Testis (tissue), 3 donors: ENCODE data around the gene CDK2AP2. TPM values are rescaled to one million over a fixed set of nuclear protein-coding genes. Genes with fewer than 3 reads are reported as not detected.
"Not testable (repeated sequence)": the region's sequence is repeated elsewhere in the genome, so short reads cannot be mapped to it uniquely, and the experiment has no call there.

Experiments
- DNase-seq: peaks from one replicate; pipeline ENCODE4 v3.0.0-alpha.2; 2019
- H3K27ac ChIP-seq, 2 donors: fragments of 200-600 bp; sonication (generic); one replicate each; pipeline ENCODE4 v1.5.1; 2019
- H3K27me3 ChIP-seq: fragments of 200-600 bp; sonication (generic); one replicate; pipeline ENCODE4 v1.5.1; 2019
- H3K36me3 ChIP-seq: fragments of 200-600 bp; sonication (generic); one replicate; pipeline ENCODE4 v1.5.1; 2017; ENCODE audit warnings: low read depth; ENCODE audit errors: missing control alignments
- H3K4me1 ChIP-seq: fragments of 200-600 bp; sonication (generic); one replicate; pipeline ENCODE4 v1.5.1; 2019
- H3K4me3 ChIP-seq, 2 donors: fragments of 200-600 bp; sonication (generic); one replicate each; pipeline ENCODE4 v1.5.1; 2017 to 2019
- H3K9me3 ChIP-seq: fragments of 200-600 bp; sonication (generic); one replicate; pipeline ENCODE4 v1.5.1; 2017
- CTCF ChIP-seq, 3 experiments: fragments of 450-650 bp in 2 of 3; fragments of 200-600 bp in 1 of 3; sonication (generic) in 1 of 3; IDR thresholded peaks; one replicate each; pipeline ENCODE4 v1.5.1; 2016 to 2019; ENCODE audit warnings: antibody characterized with exemption in 3 of 3, mild to moderate bottlenecking in 2 of 3, moderate library complexity in 1 of 3
- POLR2A ChIP-seq: fragments of 450-650 bp; IDR thresholded peaks from one replicate; pipeline ENCODE4 v1.6.1; 2017; ENCODE audit warnings: antibody characterized with exemption, mild to moderate bottlenecking, moderate library complexity
- WGBS, 2 donors: methylation state at CpG; one replicate each; pipeline ENCODE4 v1.1.5; 2018; 5-methylcytosine and 5-hydroxymethylcytosine counted together
- intact Hi-C: fragments of 100-400 bp; cut with DNase I; formaldehyde crosslinking; loops from one replicate; pipeline ENCODE4 v1.15.1; 2023; ENCODE audit warnings: low total_unique reads
- polyA plus RNA-seq: library from polyadenylated mRNA; stranded (reverse); fragments of 350-450 nt; fragmentation: Illumina TruSeq; extraction: RNeasy Lipid Tissue Mini Kit (QIAGEN cat#74804); gene quantifications from one replicate; pipeline ENCODE4 v1.2.3, GENCODE V29; 2014; ENCODE audit warnings: low read depth, low replicate concordance; ENCODE audit not compliant: insufficient read depth
- total RNA-seq, 2 donors: library from RNA; depleted of rRNA; stranded (reverse); fragments of >200 nt; gene quantifications; one replicate each; pipeline ENCODE4 v1.2.3, GENCODE V29; 2016

Gene CDK2AP2
- total and polyA plus RNA-seq, 3 donors from 2014 or later, result 20.9 to 38.0 (median 26.4) TPM

GRCh38 chr11:67490727-67491065 is 17.3 kb downstream of the CDK2AP2 start:
- intact Hi-C loops, result no loop called here
- no peak for DNase-seq
- Histone ChIP-seq H3K27me3 (no peaks in the 10 kb centered on the region), H3K27ac (no peak overlapping the region), H3K36me3 (no peaks in the 10 kb centered on the region), H3K9me3 (no peaks in the 10 kb centered on the region), H3K4me3 (no peak overlapping the region), H3K4me1 (no peaks in the 10 kb centered on the region)
- whole genome bisulfite sequencing, 2 donors, result 78 to 90% methylated on average over 2 to 12 of the region's 15 CpGs
- no peak for TF ChIP-seq POLR2A
- no peak for TF ChIP-seq CTCF (IDR thresholded peaks at IDR 0.05)

GRCh38 chr11:67489885-67490726 is 17.9 kb downstream of the CDK2AP2 start:
- no peaks in the 10 kb centered on the region for H3K4me1 ChIP-seq
- H3K9me3 ChIP-seq, result no peaks in the 10 kb centered on the region
- H3K36me3 ChIP-seq, result no peaks in the 10 kb centered on the region
- no peak overlapping the region for H3K27ac ChIP-seq
- intact Hi-C loops, result loop anchor here (10.0 kb wide), 1 partner anchor 85 kb away; the partner anchor contains the start of genes PPP1CA and TBC1D10C
- WGBS, 2 donors, result 88 to 98% methylated on average over 4 to 23 of the region's 23 CpGs
- no peak for DNase-seq
- no peaks in the 10 kb centered on the region for H3K27me3 ChIP-seq
- TF ChIP-seq POLR2A, result no peak
- TF ChIP-seq CTCF (IDR thresholded peaks at IDR 0.05), result no peak
- no peak overlapping the region for H3K4me3 ChIP-seq

- Histone ChIP-seq H3K4me1 (no peaks in the 10 kb centered on the region), H3K27ac (no peak overlapping the region), H3K27me3 (no peaks in the 10 kb centered on the region), H3K4me3 (no peak overlapping the region), H3K9me3 (no peaks in the 10 kb centered on the region), H3K36me3 (no peaks in the 10 kb centered on the region)
- intact Hi-C loops, result loop anchor here (10.0 kb wide), 1 partner anchor 85 kb away; the partner anchor contains the start of genes PPP1CA and TBC1D10C
- 81 to 90% methylated on average over 11 to 25 of the region's 25 CpGs for WGBS, 2 donors
- DNase-seq, result no peak
- TF ChIP-seq POLR2A, result no peak
- no peak for TF ChIP-seq CTCF (IDR thresholded peaks at IDR 0.05)
Measured at GRCh38 chr11:67489203-67489884, 18.6 kb downstream of the CDK2AP2 start.

- no peak for DNase-seq
- intact Hi-C loops, result loop anchor here (10.0 kb wide), 1 partner anchor 82 kb away; the partner anchor contains the start of genes PPP1CA and TBC1D10C
- no peaks in the 10 kb centered on the region for H3K9me3 ChIP-seq
- no peak overlapping the region for H3K27ac ChIP-seq
- H3K36me3 ChIP-seq, result no peaks in the 10 kb centered on the region
- WGBS, 2 donors, result 87% methylated on average over 13 to 20 of the region's 20 CpGs
- H3K4me1 ChIP-seq, result peaks cover 9% of the 10 kb centered on the region
- H3K4me3 ChIP-seq, result no peak overlapping the region
- TF ChIP-seq CTCF (IDR thresholded peaks at IDR 0.05), result no peak
- no peaks in the 10 kb centered on the region for H3K27me3 ChIP-seq
Measured at GRCh38 chr11:67486481-67487195, 21.3 kb downstream of the CDK2AP2 start.

- not testable (repeated sequence) for DNase-seq, H3K36me3 ChIP-seq, H3K27me3 ChIP-seq, H3K4me3 ChIP-seq, H3K9me3 ChIP-seq, H3K27ac ChIP-seq, H3K4me1 ChIP-seq
- intact Hi-C loops, result loop anchor here (10.0 kb wide), 1 partner anchor 81 kb away; the partner anchor contains the start of genes PPP1CA and TBC1D10C
- 89 to 96% methylated on average over 7 of the region's 7 CpGs for WGBS, 2 donors
Measured at GRCh38 chr11:67485873-67486361, 22.0 kb downstream of the CDK2AP2 start.
